IMR-90 (cell line): ENCODE measurements around the gene EXT2. TPM values are rescaled to one million over a fixed set of nuclear protein-coding genes. Genes with fewer than 3 reads are reported as not detected.

Experiments
- ATAC-seq: fragments of 200-7000 bp; cut with Tn5 transposase; 2 replicates; pipeline ENCODE4 v1.9.1; 2020; ENCODE audit warnings: low read depth, mild to moderate bottlenecking, moderate library complexity
- BruUV-seq: library from RNA; stranded (reverse); fragments of 400-500 nt; replicated peaks from 2 replicates; lab custom pipeline; 2021; lab: Mats Ljungman, UMichigan
- CTCF ChIA-PET: fragments of 300-600 bp; formaldehyde crosslinking; extraction: SDS; loops from one replicate; lab custom pipeline; 2021; ENCODE audit warnings: antibody characterized with exemption; lab: Yijun Ruan, JAX
- POLR2A ChIA-PET: fragments of 300-600 bp; sonication (Branson Sonifier 250); formaldehyde crosslinking; loops from one replicate; lab custom pipeline; 2022; ENCODE audit warnings: antibody characterized with exemption; ENCODE audit not compliant: unreplicated experiment; lab: Charles Lee
- DNase-seq: peaks from one replicate; pipeline ENCODE4 v3.0.0; 2013
- H2AFZ ChIP-seq: replicated peaks from 2 replicates; pipeline ENCODE3; 2013; ENCODE audit warnings: low read length, mild to moderate bottlenecking; ENCODE audit not compliant: poor library complexity
- H2AK5ac ChIP-seq: 2 replicates; pipeline ENCODE4 v1.6.1; 2013; ENCODE audit warnings: low read depth, low read length, inconsistent platforms
- H2AK9ac ChIP-seq: replicated peaks from 2 replicates; pipeline ENCODE3; 2013; ENCODE audit warnings: mild to moderate bottlenecking, low read depth, low read length, moderate library complexity; ENCODE audit not compliant: poor library complexity
- H2BK120ac ChIP-seq: 2 replicates; pipeline ENCODE4 v1.6.1; 2013; ENCODE audit warnings: low read depth, low read length, inconsistent platforms
- H2BK15ac ChIP-seq: 3 replicates; pipeline ENCODE4 v1.6.1; 2013; ENCODE audit warnings: low read depth, low read length, inconsistent platforms
- H2BK20ac ChIP-seq: 2 replicates; pipeline ENCODE4 v1.6.1; 2013; ENCODE audit warnings: low read depth, mild to moderate bottlenecking, inconsistent platforms, low read length, moderate library complexity
- H2BK5ac ChIP-seq: 2 replicates; pipeline ENCODE4 v1.6.1; 2013; ENCODE audit warnings: mild to moderate bottlenecking, low read depth, low read length, inconsistent platforms; ENCODE audit not compliant: poor library complexity, severe bottlenecking
- H3K14ac ChIP-seq: replicated peaks from 2 replicates; pipeline ENCODE4 v1.6.1; 2013; ENCODE audit warnings: low read depth, low read length, inconsistent platforms
- H3K18ac ChIP-seq: 2 replicates; pipeline ENCODE4 v1.6.1; 2013; ENCODE audit warnings: low read depth, low read length, control low read depth
- H3K23ac ChIP-seq: 2 replicates; pipeline ENCODE4 v1.6.1; 2013; ENCODE audit warnings: low read depth, low read length, inconsistent platforms
- H3K27ac ChIP-seq: 2 replicates; pipeline ENCODE4 v1.5.1; 2013; ENCODE audit warnings: mild to moderate bottlenecking, control low read depth, low read length; ENCODE audit not compliant: insufficient read depth
- H3K27me3 ChIP-seq: 2 replicates; pipeline ENCODE4 v1.6.1; 2013; ENCODE audit warnings: low read length; ENCODE audit not compliant: control insufficient read depth, insufficient read depth
- H3K36me3 ChIP-seq: 2 replicates; pipeline ENCODE4 v1.6.1; 2013; ENCODE audit warnings: low read length, mixed read lengths; ENCODE audit not compliant: control insufficient read depth, insufficient read depth
- H3K4ac ChIP-seq: 2 replicates; pipeline ENCODE4 v1.6.1; 2013; ENCODE audit warnings: low read depth, low read length, inconsistent platforms
- H3K4me1 ChIP-seq: 2 replicates; pipeline ENCODE4 v1.6.1; 2013; ENCODE audit warnings: low read length, mixed read lengths; ENCODE audit not compliant: control insufficient read depth, insufficient read depth
- H3K4me2 ChIP-seq: 2 replicates; pipeline ENCODE4 v1.6.1; 2013; ENCODE audit warnings: low read depth, mild to moderate bottlenecking, control low read depth, low read length, moderate library complexity
- H3K4me3 ChIP-seq: 2 replicates; pipeline ENCODE4 v1.5.1; 2013; ENCODE audit warnings: low read depth, mild to moderate bottlenecking, control low read depth, low read length, moderate library complexity; ENCODE audit not compliant: insufficient read depth
- H3K56ac ChIP-seq: 2 replicates; pipeline ENCODE4 v1.6.1; 2013; ENCODE audit warnings: low read length, inconsistent platforms; ENCODE audit not compliant: insufficient read depth; ENCODE audit errors: extremely low read depth
- H3K79me1 ChIP-seq, 2 experiments: 2 replicates each; pipeline ENCODE4 v1.6.1; 2013; ENCODE audit warnings: low read length in 2 of 2, inconsistent platforms in 1 of 2, low read depth in 1 of 2
- H3K9ac ChIP-seq: 2 replicates; pipeline ENCODE4 v1.6.1; 2013; ENCODE audit warnings: low read depth, low read length, control low read depth
- H3K9me1 ChIP-seq: 2 replicates; pipeline ENCODE4 v1.6.1; 2013; ENCODE audit warnings: low read length, inconsistent platforms; ENCODE audit not compliant: insufficient read depth
- H3K9me3 ChIP-seq: 2 replicates; pipeline ENCODE4 v1.6.1; 2013; ENCODE audit warnings: low read length; ENCODE audit not compliant: control insufficient read depth, insufficient read depth
- H4K20me1 ChIP-seq: 2 replicates; pipeline ENCODE4 v1.6.1; 2013; ENCODE audit warnings: low read length, inconsistent platforms; ENCODE audit not compliant: insufficient read depth
- H4K5ac ChIP-seq: 2 replicates; pipeline ENCODE4 v1.6.1; 2013; ENCODE audit warnings: mild to moderate bottlenecking, low read depth, low read length, control low read depth
- H4K8ac ChIP-seq, 2 experiments: 2 replicates each; pipeline ENCODE4 v1.6.1; 2013; ENCODE audit warnings: low read depth in 2 of 2, low read length in 2 of 2, control low read depth in 1 of 2, inconsistent platforms in 1 of 2
- H4K91ac ChIP-seq: 2 replicates; pipeline ENCODE4 v1.6.1; 2013; ENCODE audit warnings: low read depth, low read length, inconsistent platforms; ENCODE audit not compliant: insufficient read depth
- CEBPB ChIP-seq: IDR thresholded peaks from 2 replicates; pipeline ENCODE4 v1.6.1; 2012; ENCODE audit warnings: low read depth, low read length, improper control_type of control experiment
- MAFK ChIP-seq: IDR thresholded peaks from 2 replicates; pipeline ENCODE4 v1.6.1; 2012; ENCODE audit warnings: low read depth, low read length, improper control_type of control experiment
- POLR2A ChIP-seq: IDR thresholded peaks from 2 replicates; pipeline ENCODE4 v1.6.1; 2012; ENCODE audit warnings: mild to moderate bottlenecking, low read depth, low read length
- SMC3 ChIP-seq: fragments of 150-350 bp; IDR thresholded peaks from 2 replicates; pipeline ENCODE4 v1.6.1; 2016; ENCODE audit warnings: low read depth, mild to moderate bottlenecking, antibody characterized with exemption, low read length, moderate library complexity
- WGBS, 2 experiments: methylation state at CpG; one replicate each; pipeline versions ENCODE4 v1.1.5 to v1.1.7; 2013; ENCODE audit warnings: missing lambda C conversion rate in 2 of 2; ENCODE audit not compliant: insufficient read length in 1 of 2; ENCODE audit errors: extremely low coverage in 2 of 2; 5-methylcytosine and 5-hydroxymethylcytosine counted together
- dilution Hi-C: fragments of 300-500 bp; cut with HindIII; formaldehyde crosslinking; loops from one replicate; pipeline ENCODE4 v1.14.3; 2018; ENCODE audit warnings: low sequenced_read_pairs; ENCODE audit not compliant: unreplicated experiment
- in situ Hi-C: fragments of 300-500 bp; cut with MboI; formaldehyde crosslinking; loops from 3 replicates; pipeline ENCODE4 v1.14.3; 2019; ENCODE audit warnings: low sequenced_read_pairs, inconsistent platforms, mixed read lengths
- intact Hi-C: fragments of 100-400 bp; cut with micrococcal nuclease; formaldehyde crosslinking; loops from 2 replicates; pipeline ENCODE4 v1.10.0; 2022
- polyA plus RNA-seq, 3 experiments: library from polyadenylated mRNA; depleted of rRNA; stranded (reverse); fragments of >200 nt; gene quantifications; 2 replicates each; pipeline ENCODE4 v1.2.3, GENCODE V29; 2012; ENCODE audit warnings: low replicate concordance in 1 of 3
- total RNA-seq: library from RNA; depleted of rRNA; stranded (reverse); fragments of >200 nt; gene quantifications from 2 replicates; pipeline ENCODE4 v1.2.3, GENCODE V29; 2012

The EXT2 gene
- total and polyA plus RNA-seq, 2 of the 4 experiments (the other 2 are of a cell fraction), result 75.0 to 85.3 TPM

DNA sequence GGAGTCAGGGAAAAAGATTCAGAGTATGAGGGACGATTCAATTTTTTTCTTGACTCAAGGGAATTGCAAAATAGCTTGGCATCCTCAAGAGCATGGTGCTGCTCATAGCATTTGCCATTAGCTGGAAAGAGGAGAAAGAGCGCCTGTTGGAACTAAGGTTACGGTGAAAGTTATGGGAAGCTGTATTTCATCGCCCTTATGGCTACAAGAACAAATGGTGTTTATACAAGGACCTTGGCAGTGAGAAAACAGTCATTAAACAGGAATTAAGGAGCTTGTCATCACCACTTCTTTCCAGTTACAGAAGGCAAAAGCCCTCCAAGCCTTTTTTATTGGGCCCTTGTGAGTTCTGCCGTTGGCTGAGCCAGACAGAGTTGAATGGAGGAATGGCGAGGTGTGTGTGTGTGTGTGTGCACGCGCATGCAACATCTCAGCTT, 140.3 kb downstream of the EXT2 start:
- no peak overlapping the region for H3K4ac ChIP-seq
- BruUV-seq, result no TSS peak
- no peak overlapping the region for H4K8ac ChIP-seq
- no peak overlapping the region for H2BK20ac ChIP-seq
- H3K23ac ChIP-seq, result no peak overlapping the region
- no peaks in the 10 kb centered on the region for H3K9me3 ChIP-seq
- no peak overlapping the region for H2BK5ac ChIP-seq
- CTCF ChIA-PET, result interaction anchor here (2.1 kb wide), 1 partner anchor 103 kb away, joined by 6 read pairs; no protein-coding TSS in a partner anchor
- POLR2A ChIA-PET, result no interaction called here
- no peaks in the 10 kb centered on the region for H3K9me1 ChIP-seq
- no peak overlapping the region for H2AK5ac ChIP-seq
- H4K91ac ChIP-seq, result no peak overlapping the region
- no peak overlapping the region for H2BK15ac ChIP-seq
- no peak overlapping the region for H3K18ac ChIP-seq
- dilution Hi-C loops (no loop called here), intact Hi-C loops (no loop called here), in situ Hi-C loops (no loop called here)
- H3K4me3 ChIP-seq, result no peak overlapping the region
- H2AK9ac ChIP-seq, result no peak overlapping the region
- no peak overlapping the region for H3K27ac ChIP-seq
- no peak overlapping the region for H2BK120ac ChIP-seq
- H3K14ac ChIP-seq, result no peak overlapping the region
- WGBS, 2 experiments, result no CpG with 5 or more reads among the region's 8 CpGs
- no peak overlapping the region for H3K9ac ChIP-seq
- no peaks in the 10 kb centered on the region for H3K79me1 ChIP-seq
- no peaks in the 10 kb centered on the region for H4K20me1 ChIP-seq
- H4K5ac ChIP-seq, result no peak overlapping the region
- peaks cover 5% of the 10 kb centered on the region for H3K4me1 ChIP-seq
- no peak overlapping the region for H2AFZ ChIP-seq
- ATAC-seq (peak; percentile 53; the same call in 1 of the 2 replicates), DNase-seq (peak; percentile 31)
- TF ChIP-seq POLR2A, result no peak
- no peak for TF ChIP-seq SMC3
- no peak for TF ChIP-seq MAFK
- peak; percentile 37; the same call in 1 of the 2 replicates for TF ChIP-seq CEBPB
- no peaks in the 10 kb centered on the region for H3K27me3 ChIP-seq
- no peak overlapping the region for H3K56ac ChIP-seq
- H3K36me3 ChIP-seq, result peaks cover 5% of the 10 kb centered on the region
- no peak overlapping the region for H3K4me2 ChIP-seq
